GM12878 (cell line): Measurements from ENCODE around the gene LRRC23. TPM values are rescaled to one million over a fixed set of nuclear protein-coding genes. Genes with fewer than 3 reads are reported as not detected.

Source experiments
- ATAC-seq: fragments of 200-7000 bp; cut with Tn5 transposase; 3 replicates; pipeline ENCODE4 v1.9.1; 2020; ENCODE audit warnings: mild to moderate bottlenecking, moderate library complexity
- BruUV-seq: library from RNA; stranded (reverse); fragments of 400-500 nt; replicated peaks from 2 replicates; lab custom pipeline; 2021; lab: Mats Ljungman, UMichigan
- CTCF ChIA-PET: fragments of 300-600 bp; sonication (Branson Sonifier 250); formaldehyde crosslinking; extraction: SDS; loops from one replicate; lab custom pipeline; 2021; ENCODE audit warnings: inconsistent platforms; lab: Yijun Ruan, JAX
- POLR2A ChIA-PET: fragments of 350-600 bp; formaldehyde crosslinking; extraction: SDS; loops from one replicate; lab custom pipeline; 2021; ENCODE audit warnings: inconsistent platforms; lab: Charles Lee
- RAD21 ChIA-PET: fragments of 300-600 bp; sonication (Branson Sonifier 250); formaldehyde crosslinking; loops from one replicate; lab custom pipeline; 2023; ENCODE audit warnings: antibody characterized with exemption; ENCODE audit not compliant: unreplicated experiment; lab: Charles Lee
- SMC1A ChIA-PET: fragments of 300-600 bp; sonication (Branson Sonifier 250); formaldehyde crosslinking; loops from one replicate; lab custom pipeline; 2023; ENCODE audit not compliant: unreplicated experiment, uncharacterized antibody; lab: Charles Lee
- DNase-seq: peaks from one replicate; pipeline ENCODE4 v3.0.0-alpha.2; 2011; ENCODE audit warnings: low read depth, low spot score
- FAIRE-seq: peaks from 3 replicates; lab custom pipeline; 2011; peaks lifted over from hg19 to GRCh38; lab: Jason Lieb, UNC
- H2AFZ ChIP-seq: 2 replicates; pipeline ENCODE4 v1.6.0; 2011; ENCODE audit warnings: low read depth, low read length, control low read depth; ENCODE audit not compliant: control insufficient read depth
- H3K27ac ChIP-seq: 2 replicates; pipeline ENCODE4 v1.5.1; 2011; ENCODE audit warnings: control low read depth; ENCODE audit not compliant: control insufficient read depth, insufficient read depth
- H3K27me3 ChIP-seq, 2 experiments: replicated peaks in 1 of 2; 2 replicates each; pipeline versions ENCODE4 v1.6.0 to v1.6.1; 2011; ENCODE audit warnings: low read length in 1 of 2; ENCODE audit not compliant: control insufficient read depth in 2 of 2, insufficient read depth in 2 of 2
- H3K36me3 ChIP-seq, 2 experiments: 2 replicates each; pipeline ENCODE4 v1.5.1; 2011; ENCODE audit warnings: low read length in 1 of 2; ENCODE audit not compliant: control insufficient read depth in 2 of 2, insufficient read depth in 2 of 2
- H3K4me1 ChIP-seq: 2 replicates; pipeline ENCODE4 v1.6.1; 2011; ENCODE audit warnings: mild to moderate bottlenecking, low read length, moderate library complexity, mixed read lengths; ENCODE audit not compliant: control insufficient read depth, insufficient read depth
- H3K4me2 ChIP-seq: 2 replicates; pipeline ENCODE4 v1.6.0; 2011; ENCODE audit warnings: control low read depth; ENCODE audit not compliant: control insufficient read depth, insufficient read depth
- H3K4me3 ChIP-seq: fragments of 200-600 bp; sonication (generic); 2 replicates; pipeline ENCODE4 v1.5.1; 2016
- H3K79me2 ChIP-seq: 2 replicates; pipeline ENCODE4 v1.6.0; 2011; ENCODE audit warnings: low read length; ENCODE audit not compliant: control insufficient read depth, insufficient read depth
- H3K9ac ChIP-seq: 2 replicates; pipeline ENCODE4 v1.8.0; 2011; ENCODE audit warnings: low read length, control low read depth, mixed read lengths; ENCODE audit not compliant: control insufficient read depth, insufficient read depth
- H3K9me3 ChIP-seq: replicated peaks from 3 replicates; pipeline ENCODE4 v1.5.1; 2011; ENCODE audit warnings: mild to moderate bottlenecking, low read length; ENCODE audit not compliant: control insufficient read depth, insufficient read depth
- H4K20me1 ChIP-seq: 2 replicates; pipeline ENCODE4 v1.6.0; 2011; ENCODE audit not compliant: control insufficient read depth, insufficient read depth
- CEBPZ ChIP-seq: fragments of 150-350 bp; IDR thresholded peaks from 2 replicates; pipeline ENCODE4 v1.6.1; 2016; ENCODE audit warnings: low read depth, low read length
- IKZF2 ChIP-seq, 2 experiments: fragments of 450-650 bp; IDR thresholded peaks; 2 replicates each; pipeline ENCODE4 v1.6.1; 2017; ENCODE audit warnings: mild to moderate bottlenecking in 2 of 2, moderate library complexity in 2 of 2
- MTA2 ChIP-seq: fragments of 450-650 bp; IDR thresholded peaks from 2 replicates; pipeline ENCODE4 v1.6.1; 2016; ENCODE audit warnings: low read depth, mild to moderate bottlenecking, moderate library complexity
- NBN ChIP-seq: fragments of 450-650 bp; IDR thresholded peaks from 2 replicates; pipeline ENCODE4 v1.6.1; 2016
- SUZ12 ChIP-seq: fragments of 200-600 bp; sonication (generic); IDR thresholded peaks from one replicate; pipeline ENCODE4 v1.6.1; 2018; ENCODE audit warnings: antibody characterized with exemption, mild to moderate bottlenecking; ENCODE audit not compliant: unreplicated experiment
- WGBS: methylation state at CpG from one replicate; pipeline ENCODE4 v1.1.6; 2016; ENCODE audit warnings: low lambda C conversion rate; ENCODE audit not compliant: insufficient replicate concordance, insufficient coverage; ENCODE audit errors: missing lambda C conversion rate; 5-methylcytosine and 5-hydroxymethylcytosine counted together
- in situ Hi-C: fragments of 300-500 bp; cut with MboI; formaldehyde crosslinking; loops from 9 replicates; pipeline ENCODE4 v1.14.3; 2018; ENCODE audit warnings: mixed read lengths
- intact Hi-C: fragments of 100-400 bp; cut with micrococcal nuclease; formaldehyde crosslinking; loops from one replicate; pipeline ENCODE4 v1.14.2; 2022; ENCODE audit not compliant: unreplicated experiment
- polyA plus RNA-seq, 11 experiments: library from polyadenylated mRNA; depleted of rRNA in 4 of 11; unstranded in 6 of 11; stranded (reverse) in 5 of 11; fragments of >200 nt; fragmentation: Nextera tagmentation in 4 of 11; fragmentation: Illumina TruSeq in 1 of 11; extraction: Ambion mirVana in 4 of 11; extraction: Trizol in 1 of 11; gene quantifications; 1 replicate in 1 of 11; 2 replicates in 10 of 11; pipeline versions ENCODE4 v1.2.1 to v1.2.3, GENCODE V29; 2011 to 2016; ENCODE audit warnings: inconsistent platforms in 2 of 11, missing spikeins in 2 of 11, low read depth in 1 of 11
- total RNA-seq, 4 experiments: library from RNA; depleted of rRNA in 3 of 4; stranded (reverse); fragments of >200 nt in 3 of 4; fragmentation: Illumina TruSeq in 1 of 4; extraction: Trizol in 1 of 4; gene quantifications; 2 replicates each; pipeline versions ENCODE4 v1.2.1 to v1.2.3, GENCODE V29; 2013 to 2021
- TF ChIP-seq, protein P1 (sequence below): fragments of 450-650 bp; IDR thresholded peaks from 2 replicates; pipeline ENCODE4 v1.6.1; 2017; ENCODE audit warnings: mild to moderate bottlenecking, low read depth, inconsistent platforms; ENCODE audit not compliant: poor library complexity, severe bottlenecking
- TF ChIP-seq, protein P2 (sequence below), 3 experiments: IDR thresholded peaks in 2 of 3; conservative IDR thresholded peaks in 1 of 3; 2 replicates each; pipeline ENCODE4 v1.5.1; 2011; ENCODE audit warnings: low read depth in 3 of 3, low read length in 3 of 3, mild to moderate bottlenecking in 3 of 3, control low read depth in 2 of 3, moderate library complexity in 2 of 3, inconsistent platforms in 1 of 3, mixed read lengths in 1 of 3; ENCODE audit not compliant: control insufficient read depth in 2 of 3, insufficient read depth in 1 of 3; ENCODE audit errors: extremely low read depth in 1 of 3
- TF ChIP-seq, protein P3 (sequence below): fragments of 450-650 bp; IDR thresholded peaks from 2 replicates; pipeline ENCODE4 v1.6.1; 2017; ENCODE audit warnings: mild to moderate bottlenecking, moderate library complexity

The LRRC23 gene
- total and polyA plus RNA-seq, 10 of the 15 experiments (the other 5 are each of a cell fraction or from before 2014, with no cell fraction given), result 1.4 to 6.9 (median 3.4) TPM

GRCh38 chr12:6937481-6938352 is 33.1 kb downstream of the LRRC23 start:
- Histone ChIP-seq H3K4me3 (peak overlapping the region; percentile 86), H3K9ac (peak overlapping the region; percentile 96), H2AFZ (peak overlapping the region; percentile 56), H3K4me1 (peaks cover 11% of the 10 kb centered on the region; the same call in 1 of the 2 replicates), H4K20me1 (no peaks in the 10 kb centered on the region), H3K36me3 (peaks cover 5 to 6% of the 10 kb centered on the region in 2 experiments; a peak in 3 of 4 replicates), H3K27me3 (no peaks in the 10 kb centered on the region), H3K27ac (peak overlapping the region; percentile 92), H3K9me3 (no peaks in the 10 kb centered on the region), H3K4me2 (peak overlapping the region; percentile 95), H3K79me2 (peaks cover 24% of the 10 kb centered on the region)
- DNase-seq (peak; percentile 90), ATAC-seq (peak; percentile 96), FAIRE-seq (peak; percentile 99)
- intact Hi-C loops, result loop anchor here (2.0 kb wide), 1 partner anchor 13 kb away; no protein-coding TSS in a partner anchor
- RAD21 ChIA-PET, result interaction anchor here (0.8 to 1.7 kb wide), 9 partner anchors 12 to 68 kb away, joined by 3 to 8 read pairs (median 3); partner anchors contain the start of gene SPSB2
- WGBS, result under 1% methylated on average over 61 of the region's 80 CpGs
- SMC1A ChIA-PET, result interaction anchor here (0.9 to 1.6 kb wide), 6 partner anchors 9 to 70 kb away, joined by 3 to 12 read pairs (median 4); partner anchors contain the start of gene TPI1
- CTCF ChIA-PET, result interaction anchor here (0.7 to 8.6 kb wide), 23 partner anchors 9 to 248 kb away, joined by 3 to 111 read pairs (median 4); partner anchors contain the start of genes C1RL, CDCA3, LPCAT3 and LRRC23
- in situ Hi-C loops, result no loop called here
- POLR2A ChIA-PET, result interaction anchor here (0.9 to 17.8 kb wide), 15 partner anchors 9 to 86 kb away, joined by 3 to 524 read pairs (median 6); partner anchors contain the start of genes ATN1, CDCA3, EMG1 and LPCAT3
- BruUV-seq, result TSS peak; percentile 92
- TF ChIP-seq, protein P1, sequence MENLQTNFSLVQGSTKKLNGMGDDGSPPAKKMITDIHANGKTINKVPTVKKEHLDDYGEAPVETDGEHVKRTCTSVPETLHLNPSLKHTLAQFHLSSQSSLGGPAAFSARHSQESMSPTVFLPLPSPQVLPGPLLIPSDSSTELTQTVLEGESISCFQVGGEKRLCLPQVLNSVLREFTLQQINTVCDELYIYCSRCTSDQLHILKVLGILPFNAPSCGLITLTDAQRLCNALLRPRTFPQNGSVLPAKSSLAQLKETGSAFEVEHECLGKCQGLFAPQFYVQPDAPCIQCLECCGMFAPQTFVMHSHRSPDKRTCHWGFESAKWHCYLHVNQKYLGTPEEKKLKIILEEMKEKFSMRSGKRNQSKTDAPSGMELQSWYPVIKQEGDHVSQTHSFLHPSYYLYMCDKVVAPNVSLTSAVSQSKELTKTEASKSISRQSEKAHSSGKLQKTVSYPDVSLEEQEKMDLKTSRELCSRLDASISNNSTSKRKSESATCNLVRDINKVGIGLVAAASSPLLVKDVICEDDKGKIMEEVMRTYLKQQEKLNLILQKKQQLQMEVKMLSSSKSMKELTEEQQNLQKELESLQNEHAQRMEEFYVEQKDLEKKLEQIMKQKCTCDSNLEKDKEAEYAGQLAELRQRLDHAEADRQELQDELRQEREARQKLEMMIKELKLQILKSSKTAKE, result no peak
- peak; percentile 64 to 83; a peak in 3 of 4 replicates for TF ChIP-seq IKZF2 (IDR thresholded peaks at IDR 0.05)
- TF ChIP-seq, protein P2, sequence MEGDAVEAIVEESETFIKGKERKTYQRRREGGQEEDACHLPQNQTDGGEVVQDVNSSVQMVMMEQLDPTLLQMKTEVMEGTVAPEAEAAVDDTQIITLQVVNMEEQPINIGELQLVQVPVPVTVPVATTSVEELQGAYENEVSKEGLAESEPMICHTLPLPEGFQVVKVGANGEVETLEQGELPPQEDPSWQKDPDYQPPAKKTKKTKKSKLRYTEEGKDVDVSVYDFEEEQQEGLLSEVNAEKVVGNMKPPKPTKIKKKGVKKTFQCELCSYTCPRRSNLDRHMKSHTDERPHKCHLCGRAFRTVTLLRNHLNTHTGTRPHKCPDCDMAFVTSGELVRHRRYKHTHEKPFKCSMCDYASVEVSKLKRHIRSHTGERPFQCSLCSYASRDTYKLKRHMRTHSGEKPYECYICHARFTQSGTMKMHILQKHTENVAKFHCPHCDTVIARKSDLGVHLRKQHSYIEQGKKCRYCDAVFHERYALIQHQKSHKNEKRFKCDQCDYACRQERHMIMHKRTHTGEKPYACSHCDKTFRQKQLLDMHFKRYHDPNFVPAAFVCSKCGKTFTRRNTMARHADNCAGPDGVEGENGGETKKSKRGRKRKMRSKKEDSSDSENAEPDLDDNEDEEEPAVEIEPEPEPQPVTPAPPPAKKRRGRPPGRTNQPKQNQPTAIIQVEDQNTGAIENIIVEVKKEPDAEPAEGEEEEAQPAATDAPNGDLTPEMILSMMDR (IDR thresholded peaks at IDR 0.05 in 2 of 3, conservative IDR thresholded peaks at IDR 0.05 in 1 of 3; ENCODE audit: control insufficient read depth in 2 of 3, extremely low read depth in 1 of 3, insufficient read depth in 1 of 3, low read depth in 3 of 3, low read length in 3 of 3), result peak; percentile 96 to 99 (median 97)
- TF ChIP-seq, protein P3, sequence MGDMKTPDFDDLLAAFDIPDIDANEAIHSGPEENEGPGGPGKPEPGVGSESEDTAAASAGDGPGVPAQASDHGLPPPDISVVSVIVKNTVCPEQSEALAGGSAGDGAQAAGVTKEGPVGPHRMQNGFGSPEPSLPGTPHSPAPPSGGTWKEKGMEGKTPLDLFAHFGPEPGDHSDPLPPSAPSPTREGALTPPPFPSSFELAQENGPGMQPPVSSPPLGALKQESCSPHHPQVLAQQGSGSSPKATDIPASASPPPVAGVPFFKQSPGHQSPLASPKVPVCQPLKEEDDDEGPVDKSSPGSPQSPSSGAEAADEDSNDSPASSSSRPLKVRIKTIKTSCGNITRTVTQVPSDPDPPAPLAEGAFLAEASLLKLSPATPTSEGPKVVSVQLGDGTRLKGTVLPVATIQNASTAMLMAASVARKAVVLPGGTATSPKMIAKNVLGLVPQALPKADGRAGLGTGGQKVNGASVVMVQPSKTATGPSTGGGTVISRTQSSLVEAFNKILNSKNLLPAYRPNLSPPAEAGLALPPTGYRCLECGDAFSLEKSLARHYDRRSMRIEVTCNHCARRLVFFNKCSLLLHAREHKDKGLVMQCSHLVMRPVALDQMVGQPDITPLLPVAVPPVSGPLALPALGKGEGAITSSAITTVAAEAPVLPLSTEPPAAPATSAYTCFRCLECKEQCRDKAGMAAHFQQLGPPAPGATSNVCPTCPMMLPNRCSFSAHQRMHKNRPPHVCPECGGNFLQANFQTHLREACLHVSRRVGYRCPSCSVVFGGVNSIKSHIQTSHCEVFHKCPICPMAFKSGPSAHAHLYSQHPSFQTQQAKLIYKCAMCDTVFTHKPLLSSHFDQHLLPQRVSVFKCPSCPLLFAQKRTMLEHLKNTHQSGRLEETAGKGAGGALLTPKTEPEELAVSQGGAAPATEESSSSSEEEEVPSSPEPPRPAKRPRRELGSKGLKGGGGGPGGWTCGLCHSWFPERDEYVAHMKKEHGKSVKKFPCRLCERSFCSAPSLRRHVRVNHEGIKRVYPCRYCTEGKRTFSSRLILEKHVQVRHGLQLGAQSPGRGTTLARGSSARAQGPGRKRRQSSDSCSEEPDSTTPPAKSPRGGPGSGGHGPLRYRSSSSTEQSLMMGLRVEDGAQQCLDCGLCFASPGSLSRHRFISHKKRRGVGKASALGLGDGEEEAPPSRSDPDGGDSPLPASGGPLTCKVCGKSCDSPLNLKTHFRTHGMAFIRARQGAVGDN, result peak; percentile 85; the same call in 1 of the 2 replicates
- no peak for TF ChIP-seq MTA2
- TF ChIP-seq CEBPZ, result no peak
- peak; percentile 96 for TF ChIP-seq NBN
- TF ChIP-seq SUZ12, result no peak
